ENCODE data around the gene HRH3. TPM values are rescaled to one million over a fixed set of nuclear protein-coding genes. Genes with fewer than 3 reads are reported as not detected.

HRH3 gene
- total RNA-seq, 3 donors from 2014 or later (not counting 1 experiment from before 2014, with no cell fraction given), result not detected

- intact Hi-C loops (cut with micrococcal nuclease), result no loop called here
- Mint-ChIP-seq H3K4me3 (no peak overlapping the region), H3K27me3 (ENCODE audit: low read depth in 2 of 2) (no peaks in the 10 kb centered on the region), H3K36me3 (no peaks in the 10 kb centered on the region), H3K4me1 (no peaks in the 10 kb centered on the region), H3K27ac (no peak overlapping the region), H3K9me3 (no peaks in the 10 kb centered on the region)
- ATAC-seq (no peak), DNase-seq (no peak)
- WGBS (ENCODE audit: insufficient coverage), result 97% methylated on average over 16 of the region's 18 CpGs
- H3K4me3 ChIP-seq (ENCODE audit: low read length), result no peak overlapping the region
- H3K27me3 ChIP-seq (ENCODE audit: control insufficient read depth, insufficient read depth, low read length), result no peaks in the 10 kb centered on the region
- no peaks in the 10 kb centered on the region for H3K4me1 ChIP-seq (ENCODE audit: control insufficient read depth, insufficient read depth, low read length)
- no peak for TF ChIP-seq CTCF (IDR thresholded peaks at IDR 0.05)
- peaks cover 5% of the 10 kb centered on the region for H3K36me3 ChIP-seq (ENCODE audit: control insufficient read depth, insufficient read depth, low read length)
- no peaks in the 10 kb centered on the region for H3K9me3 ChIP-seq (ENCODE audit: control insufficient read depth, insufficient read depth, low read length)
- H3K27ac ChIP-seq (ENCODE audit: low read length), result no peak overlapping the region
Measured at GRCh38 chr20:62172666-62173065, 47.4 kb downstream of the HRH3 start.

GRCh38 chr20:62171245-62171644, 48.8 kb downstream of the HRH3 start:
- no peaks in the 10 kb centered on the region for H3K36me3 Mint-ChIP-seq
- no peaks in the 10 kb centered on the region for H3K9me3 Mint-ChIP-seq
- peaks cover 5% of the 10 kb centered on the region for H3K36me3 ChIP-seq (ENCODE audit: control insufficient read depth, insufficient read depth, low read length)
- TF ChIP-seq CTCF (IDR thresholded peaks at IDR 0.05), result no peak
- no peaks in the 10 kb centered on the region for H3K4me1 Mint-ChIP-seq
- H3K4me1 ChIP-seq (ENCODE audit: control insufficient read depth, insufficient read depth, low read length), result no peaks in the 10 kb centered on the region
- no peaks in the 10 kb centered on the region for H3K27me3 Mint-ChIP-seq (ENCODE audit: low read depth in 2 of 2)
- intact Hi-C loops (cut with micrococcal nuclease), result no loop called here
- ATAC-seq, result no peak
- no peaks in the 10 kb centered on the region for H3K9me3 ChIP-seq (ENCODE audit: control insufficient read depth, insufficient read depth, low read length)
- H3K27ac Mint-ChIP-seq, result no peak overlapping the region
- no peak overlapping the region for H3K4me3 ChIP-seq (ENCODE audit: low read length)
- H3K27ac ChIP-seq (ENCODE audit: low read length), result no peak overlapping the region
- H3K4me3 Mint-ChIP-seq, result no peak overlapping the region
- no peak for DNase-seq
- no peaks in the 10 kb centered on the region for H3K27me3 ChIP-seq (ENCODE audit: control insufficient read depth, insufficient read depth, low read length)
- 96% methylated on average over 8 of the region's 8 CpGs for WGBS (ENCODE audit: insufficient coverage)

- TF ChIP-seq CTCF (IDR thresholded peaks at IDR 0.05), result no peak
- Histone ChIP-seq H3K27me3 (ENCODE audit: control insufficient read depth, insufficient read depth, low read length) (no peaks in the 10 kb centered on the region), H3K36me3 (ENCODE audit: control insufficient read depth, insufficient read depth, low read length) (peaks cover 5% of the 10 kb centered on the region), H3K4me1 (ENCODE audit: control insufficient read depth, insufficient read depth, low read length) (no peaks in the 10 kb centered on the region), H3K4me3 (ENCODE audit: low read length) (no peak overlapping the region), H3K9me3 (ENCODE audit: control insufficient read depth, insufficient read depth, low read length) (no peaks in the 10 kb centered on the region), H3K27ac (ENCODE audit: low read length) (no peak overlapping the region)
- 99% methylated on average over 9 of the region's 9 CpGs for WGBS (ENCODE audit: insufficient coverage)
- ATAC-seq (no peak), DNase-seq (no peak)
- H3K36me3 Mint-ChIP-seq, result no peaks in the 10 kb centered on the region
- no peak overlapping the region for H3K4me3 Mint-ChIP-seq
- H3K27me3 Mint-ChIP-seq (ENCODE audit: low read depth in 2 of 2), result no peaks in the 10 kb centered on the region
- H3K9me3 Mint-ChIP-seq, result no peaks in the 10 kb centered on the region
- H3K27ac Mint-ChIP-seq, result no peak overlapping the region
- no peaks in the 10 kb centered on the region for H3K4me1 Mint-ChIP-seq
- intact Hi-C loops (cut with micrococcal nuclease), result no loop called here
Measured at GRCh38 chr20:62170536-62170935, 49.5 kb downstream of the HRH3 start.

GRCh38 chr20:62168890-62169435, 51.1 kb downstream of the HRH3 start:
- Mint-ChIP-seq H3K27me3 (ENCODE audit: low read depth in 2 of 2) (no peaks in the 10 kb centered on the region), H3K4me3 (no peak overlapping the region), H3K4me1 (no peaks in the 10 kb centered on the region), H3K27ac (no peak overlapping the region), H3K9me3 (no peaks in the 10 kb centered on the region), H3K36me3 (no peaks in the 10 kb centered on the region)
- DNase-seq, result no peak
- no peak for TF ChIP-seq CTCF (IDR thresholded peaks at IDR 0.05)
- peaks cover 14% of the 10 kb centered on the region for H3K36me3 ChIP-seq (ENCODE audit: control insufficient read depth, insufficient read depth, low read length)
- no peaks in the 10 kb centered on the region for H3K4me1 ChIP-seq (ENCODE audit: control insufficient read depth, insufficient read depth, low read length)
- peak in 1 of 3 donors; percentile 13 for ATAC-seq
- WGBS (ENCODE audit: insufficient coverage), result 98% methylated on average over 23 of the region's 23 CpGs
- no peaks in the 10 kb centered on the region for H3K9me3 ChIP-seq (ENCODE audit: control insufficient read depth, insufficient read depth, low read length)
- no peak overlapping the region for H3K27ac ChIP-seq (ENCODE audit: low read length)
- no peak overlapping the region for H3K4me3 ChIP-seq (ENCODE audit: low read length)
- intact Hi-C loops (cut with micrococcal nuclease), result no loop called here
- H3K27me3 ChIP-seq (ENCODE audit: control insufficient read depth, insufficient read depth, low read length), result no peaks in the 10 kb centered on the region

Data from natural killer cell (primary cell).